H1 (cell line): ENCODE measurements around the gene POU6F2.

Source experiments
- GTF2F1 ChIP-seq: IDR thresholded peaks from 2 replicates; pipeline ENCODE4 v1.6.1; 2012; ENCODE audit warnings: low read depth, low read length, improper control_type of control experiment, borderline replicate concordance
- NRF1 ChIP-seq: IDR thresholded peaks from 2 replicates; pipeline ENCODE4 v1.6.1; 2011; ENCODE audit warnings: mild to moderate bottlenecking, low read depth, low read length, improper control_type of control experiment
- POLR2AphosphoS5 ChIP-seq: IDR thresholded peaks from 2 replicates; pipeline ENCODE4 v1.6.1; 2011; ENCODE audit warnings: low read depth, low read length
- TF ChIP-seq, protein P1 (sequence below), 3 experiments: IDR thresholded peaks; 1 replicate in 2 of 3; 2 replicates in 1 of 3; pipeline versions ENCODE4 v1.5.1 to v1.6.1; 2011; ENCODE audit warnings: low read length in 3 of 3, mild to moderate bottlenecking in 3 of 3, inconsistent platforms in 2 of 3, low read depth in 1 of 3, moderate library complexity in 1 of 3; ENCODE audit not compliant: insufficient read depth in 1 of 3; ENCODE audit errors: control extremely low read depth in 1 of 3
- TF ChIP-seq, protein P2 (sequence below): IDR thresholded peaks from 2 replicates; pipeline ENCODE4 v1.6.1; 2012; ENCODE audit warnings: inconsistent platforms

DNA sequence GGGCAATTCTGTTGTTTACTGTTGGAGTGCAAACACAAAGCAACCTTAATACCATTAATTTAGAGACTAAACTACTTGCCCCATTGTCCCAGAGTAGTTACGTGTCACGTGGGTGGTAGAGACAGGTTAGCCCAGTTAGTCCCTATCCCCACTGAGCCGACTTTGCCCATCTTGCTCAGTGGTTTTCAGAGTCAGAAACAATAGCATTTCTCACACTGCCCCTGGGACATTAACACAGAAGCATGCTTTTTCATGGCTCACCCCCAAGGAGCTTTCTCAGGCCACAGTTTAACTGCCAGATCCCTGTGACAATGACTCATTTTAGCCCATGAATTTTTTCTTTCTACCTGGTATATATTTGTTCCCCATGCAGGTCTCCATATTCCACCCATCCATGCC lies 271.0 kb downstream of the POU6F2 start:
- TF ChIP-seq, protein P1, sequence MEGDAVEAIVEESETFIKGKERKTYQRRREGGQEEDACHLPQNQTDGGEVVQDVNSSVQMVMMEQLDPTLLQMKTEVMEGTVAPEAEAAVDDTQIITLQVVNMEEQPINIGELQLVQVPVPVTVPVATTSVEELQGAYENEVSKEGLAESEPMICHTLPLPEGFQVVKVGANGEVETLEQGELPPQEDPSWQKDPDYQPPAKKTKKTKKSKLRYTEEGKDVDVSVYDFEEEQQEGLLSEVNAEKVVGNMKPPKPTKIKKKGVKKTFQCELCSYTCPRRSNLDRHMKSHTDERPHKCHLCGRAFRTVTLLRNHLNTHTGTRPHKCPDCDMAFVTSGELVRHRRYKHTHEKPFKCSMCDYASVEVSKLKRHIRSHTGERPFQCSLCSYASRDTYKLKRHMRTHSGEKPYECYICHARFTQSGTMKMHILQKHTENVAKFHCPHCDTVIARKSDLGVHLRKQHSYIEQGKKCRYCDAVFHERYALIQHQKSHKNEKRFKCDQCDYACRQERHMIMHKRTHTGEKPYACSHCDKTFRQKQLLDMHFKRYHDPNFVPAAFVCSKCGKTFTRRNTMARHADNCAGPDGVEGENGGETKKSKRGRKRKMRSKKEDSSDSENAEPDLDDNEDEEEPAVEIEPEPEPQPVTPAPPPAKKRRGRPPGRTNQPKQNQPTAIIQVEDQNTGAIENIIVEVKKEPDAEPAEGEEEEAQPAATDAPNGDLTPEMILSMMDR (IDR thresholded peaks at IDR 0.05; ENCODE audit: control extremely low read depth in 1 of 3, insufficient read depth in 1 of 3, low read depth in 1 of 3, low read length in 3 of 3), result no peak
- TF ChIP-seq GTF2F1 (no peak), NRF1 (no peak), POLR2AphosphoS5 (no peak)
- TF ChIP-seq, protein P2, sequence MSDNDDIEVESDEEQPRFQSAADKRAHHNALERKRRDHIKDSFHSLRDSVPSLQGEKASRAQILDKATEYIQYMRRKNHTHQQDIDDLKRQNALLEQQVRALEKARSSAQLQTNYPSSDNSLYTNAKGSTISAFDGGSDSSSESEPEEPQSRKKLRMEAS, result no peak
